Measurements from ENCODE around the gene SLC5A10.

The SLC5A10 gene

GRCh38 chr17:18981335-18981641 lies 29.3 kb downstream of the SLC5A10 start:
- DNase-seq (ENCODE audit: low read depth): no peak
- TF ChIP-seq CTCF (IDR thresholded peaks at IDR 0.05; ENCODE audit: insufficient read depth, low read depth, low read length, missing control alignments): no peak
- no peak overlapping the region for H3K4me3 ChIP-seq (ENCODE audit: low read length)

- DNase-seq (ENCODE audit: low read depth): peak; percentile 80
- no peak for TF ChIP-seq CTCF (IDR thresholded peaks at IDR 0.05; ENCODE audit: insufficient read depth, low read depth, low read length, missing control alignments)
- H3K4me3 ChIP-seq (ENCODE audit: low read length): no peak overlapping the region
Measured at GRCh38 chr17:18981642-18982424, 29.9 kb downstream of the SLC5A10 start.

- TF ChIP-seq CTCF (IDR thresholded peaks at IDR 0.05; ENCODE audit: insufficient read depth, low read depth, low read length, missing control alignments): no peak
- no peak for DNase-seq (ENCODE audit: low read depth)
Measured at GRCh38 chr17:18984273-18985114, 32.5 kb downstream of the SLC5A10 start.

GRCh38 chr17:18985475-18985874 lies 33.5 kb downstream of the SLC5A10 start:
- DNase-seq (ENCODE audit: low read depth): no peak
- no peak for TF ChIP-seq CTCF (IDR thresholded peaks at IDR 0.05; ENCODE audit: insufficient read depth, low read depth, low read length, missing control alignments)

More at GRCh38 chr17:18984273-18985114, 32.5 kb downstream of the SLC5A10 start:
- H3K4me3 ChIP-seq (ENCODE audit: low read length): no peak overlapping the region

GRCh38 chr17:18986541-18987229 lies 34.7 kb downstream of the SLC5A10 start:
- TF ChIP-seq CTCF (IDR thresholded peaks at IDR 0.05; ENCODE audit: insufficient read depth, low read depth, low read length, missing control alignments): no peak
- H3K4me3 ChIP-seq (ENCODE audit: low read length): no peak overlapping the region
- no peak for DNase-seq (ENCODE audit: low read depth)

More at GRCh38 chr17:18985475-18985874, 33.5 kb downstream of the SLC5A10 start:
- no peak overlapping the region for H3K4me3 ChIP-seq (ENCODE audit: low read length)

GRCh38 chr17:18987230-18987610 lies 35.3 kb downstream of the SLC5A10 start:
- no peak overlapping the region for H3K4me3 ChIP-seq (ENCODE audit: low read length)
- DNase-seq (ENCODE audit: low read depth): no peak
- no peak for TF ChIP-seq CTCF (IDR thresholded peaks at IDR 0.05; ENCODE audit: insufficient read depth, low read depth, low read length, missing control alignments)

Data from epithelial cell of esophagus (primary cell).